ENCODE results near the gene LPCAT1.
"Not testable (repeated sequence)": the region's sequence is repeated elsewhere in the genome, so short reads cannot be mapped to it uniquely, and the experiment has no call there.

Gene LPCAT1

DNA sequence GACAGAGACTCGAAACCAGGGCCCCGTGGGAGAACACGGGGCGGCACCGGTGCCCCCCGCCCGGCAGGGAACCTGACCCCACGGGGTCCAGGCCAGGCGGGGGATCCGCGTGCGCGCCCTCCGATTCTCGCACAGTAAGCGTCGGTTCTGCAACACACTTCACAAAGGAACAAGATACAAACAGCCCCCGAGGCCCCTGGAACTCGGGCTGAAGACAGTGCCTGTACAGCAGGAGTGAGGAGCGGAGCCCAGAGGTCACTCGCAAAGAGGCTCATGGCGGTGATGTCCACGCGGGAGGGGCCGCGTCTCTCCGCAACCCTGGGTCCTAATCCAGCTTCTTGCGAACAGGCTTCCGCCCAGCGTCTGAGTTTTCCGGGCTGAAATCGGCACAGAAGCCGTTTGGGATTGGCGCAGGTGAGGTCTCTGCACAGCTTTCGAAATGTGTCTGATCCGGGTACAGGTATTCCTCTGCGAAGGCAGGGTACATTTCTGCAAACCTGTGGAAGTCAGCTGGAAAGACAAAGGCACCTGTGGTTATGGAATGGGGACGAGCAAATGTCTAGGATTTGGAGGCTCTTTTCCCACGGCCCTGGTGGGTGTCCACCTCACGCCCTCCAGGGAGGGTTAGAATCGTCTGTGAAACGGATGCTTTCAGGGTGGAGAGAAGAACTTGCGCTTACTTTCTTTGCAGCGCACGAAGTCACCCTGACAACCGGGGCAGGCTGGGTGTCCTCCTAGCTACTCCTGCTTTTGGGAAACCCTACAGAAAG lies 60.2 kb downstream of the LPCAT1 start:
- no peak for DNase-seq

DNA sequence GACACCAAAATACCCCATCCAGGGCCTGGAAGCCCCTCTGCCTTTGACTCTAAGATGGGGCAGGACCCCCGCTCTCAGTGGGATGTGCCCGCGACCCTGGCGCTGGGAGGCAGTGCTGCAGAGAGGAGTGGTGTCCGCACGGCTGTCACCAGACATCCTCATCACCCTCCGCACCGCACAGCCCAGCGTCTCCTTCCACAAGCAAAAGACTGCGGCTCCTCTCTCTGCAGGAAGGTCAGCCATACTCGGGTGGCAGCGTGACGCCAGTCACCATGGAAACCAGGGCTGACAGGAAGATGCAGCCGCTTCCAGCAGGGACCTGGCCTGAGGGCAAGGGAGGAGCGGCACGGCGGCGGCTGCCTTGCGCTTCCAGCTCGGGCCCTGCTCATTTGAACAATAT lies 61.4 kb downstream of the LPCAT1 start:
- no peak for DNase-seq

DNA sequence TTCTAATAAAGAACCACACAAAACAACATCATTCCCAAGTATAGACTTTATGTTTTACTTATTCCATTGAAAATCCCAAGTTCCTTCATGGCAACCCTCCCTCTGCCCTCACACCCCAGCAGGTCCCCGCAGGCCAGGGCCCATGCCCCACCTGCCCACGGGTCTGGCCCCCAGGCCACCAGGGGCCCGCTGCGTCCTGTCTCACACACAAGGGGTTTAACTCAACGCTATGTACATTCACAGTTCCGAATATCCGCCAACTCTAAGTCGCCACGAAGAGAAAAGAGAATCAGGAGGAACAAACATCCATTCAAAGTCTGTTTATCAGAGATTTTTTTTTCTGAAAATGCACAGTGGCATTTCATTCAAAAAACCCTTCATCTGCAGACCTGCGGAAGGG lies 62.4 kb downstream of the LPCAT1 start:
- no peak for DNase-seq

DNA sequence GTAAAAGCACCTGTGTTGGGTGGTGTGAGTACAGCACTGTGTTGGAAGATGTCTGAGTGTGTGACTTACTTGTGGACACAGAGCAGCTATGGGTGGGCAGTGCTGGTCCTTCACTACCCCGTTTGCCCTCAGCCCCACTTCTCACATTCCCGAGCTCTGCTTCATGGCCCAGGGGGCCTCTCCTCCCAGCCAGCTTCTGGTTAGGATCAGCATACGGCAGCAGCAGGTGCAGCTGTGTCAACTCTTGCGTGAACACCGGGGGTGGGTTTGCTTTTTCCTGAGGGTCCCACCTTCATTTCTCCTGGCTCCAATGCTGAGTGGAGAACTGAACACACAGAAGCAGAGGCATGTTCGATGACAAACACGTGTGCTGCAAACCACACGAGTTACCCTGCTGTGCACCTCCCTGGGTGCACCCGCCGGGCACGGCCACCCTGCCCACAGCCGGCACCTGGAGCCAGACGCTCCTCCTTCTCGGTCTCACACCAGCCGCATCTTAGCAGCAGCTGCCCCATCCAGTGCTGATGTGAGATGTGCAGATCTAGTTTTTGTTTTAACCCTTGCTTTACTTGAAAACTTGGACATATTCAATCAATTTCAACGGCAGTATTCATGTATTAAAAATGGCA lies 63.6 kb downstream of the LPCAT1 start:
- DNase-seq: no peak

DNA sequence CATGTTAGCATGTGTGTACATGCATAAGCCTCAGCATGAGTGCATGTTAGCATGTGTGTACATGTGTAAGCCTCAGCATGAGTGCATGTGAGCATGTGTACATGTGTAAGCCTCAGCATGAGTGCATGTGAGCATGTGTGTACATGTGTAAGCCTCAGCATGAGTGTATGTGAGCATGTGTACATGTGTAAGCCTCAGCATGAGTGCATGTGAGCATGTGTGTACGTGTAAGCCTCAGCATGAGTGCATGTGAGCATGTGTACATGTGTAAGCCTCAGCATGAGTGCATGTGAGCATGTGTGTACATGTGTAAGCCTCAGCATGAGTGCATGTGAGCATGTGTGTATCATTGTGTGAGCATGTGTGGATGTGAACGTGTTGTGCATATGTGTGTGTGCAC lies 64.3 kb downstream of the LPCAT1 start:
- DNase-seq: not testable (repeated sequence)

DNA sequence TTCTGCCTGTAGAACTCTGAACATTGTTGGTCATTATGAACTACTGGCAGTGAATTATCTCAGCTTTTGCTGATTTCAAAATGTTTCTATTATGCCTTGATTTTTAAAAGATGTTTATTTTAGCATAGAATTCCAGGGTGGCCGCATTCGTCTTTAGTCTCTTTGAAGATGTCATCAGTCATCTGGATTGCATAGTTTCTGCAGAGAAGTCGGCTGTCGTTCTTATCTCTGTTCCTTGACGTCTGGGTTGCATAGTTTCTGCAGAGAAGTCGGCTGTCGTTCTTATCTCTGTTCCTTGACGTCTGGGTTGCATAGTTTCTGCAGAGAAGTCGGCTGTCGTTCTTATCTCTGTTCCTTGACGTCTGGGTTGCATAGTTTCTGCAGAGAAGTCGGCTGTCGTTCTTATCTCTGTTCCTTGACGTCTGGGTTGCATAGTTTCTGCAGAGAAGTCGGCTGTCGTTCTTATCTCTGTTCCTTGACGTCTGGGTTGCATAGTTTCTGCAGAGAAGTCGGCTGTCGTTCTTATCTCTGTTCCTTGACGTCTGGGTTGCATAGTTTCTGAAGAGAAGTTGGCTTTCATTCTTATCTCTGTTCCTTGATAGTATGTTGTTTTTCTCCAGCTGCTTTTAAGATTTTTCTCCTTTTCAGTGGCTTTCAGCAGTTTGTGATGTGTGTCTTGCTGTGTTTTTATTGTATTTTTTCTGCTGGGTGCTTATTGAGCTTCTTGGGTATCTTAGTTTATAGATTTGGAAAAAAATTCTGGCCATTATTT lies 67.5 kb downstream of the LPCAT1 start:
- not testable (repeated sequence) for DNase-seq

DNA sequence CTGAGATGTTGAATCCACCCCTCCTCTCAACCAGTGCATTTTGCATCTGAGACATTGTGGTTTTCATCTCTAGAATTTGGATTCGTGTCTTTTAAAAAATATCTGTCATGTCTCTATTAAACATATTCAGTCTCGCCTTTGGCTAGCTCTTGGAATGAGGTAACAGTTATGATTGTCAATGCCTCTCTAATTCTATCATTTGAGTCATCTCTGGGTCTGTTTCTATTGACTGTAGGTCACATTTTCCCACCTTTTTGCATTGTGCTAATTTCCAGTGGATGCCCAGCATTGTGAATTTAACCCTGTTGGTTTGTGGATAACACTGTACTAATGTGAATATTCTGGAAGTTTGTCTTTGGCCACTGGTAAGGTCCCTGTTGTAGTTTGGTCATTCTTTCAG lies 70.1 kb downstream of the LPCAT1 start:
- DNase-seq: no peak

DNA sequence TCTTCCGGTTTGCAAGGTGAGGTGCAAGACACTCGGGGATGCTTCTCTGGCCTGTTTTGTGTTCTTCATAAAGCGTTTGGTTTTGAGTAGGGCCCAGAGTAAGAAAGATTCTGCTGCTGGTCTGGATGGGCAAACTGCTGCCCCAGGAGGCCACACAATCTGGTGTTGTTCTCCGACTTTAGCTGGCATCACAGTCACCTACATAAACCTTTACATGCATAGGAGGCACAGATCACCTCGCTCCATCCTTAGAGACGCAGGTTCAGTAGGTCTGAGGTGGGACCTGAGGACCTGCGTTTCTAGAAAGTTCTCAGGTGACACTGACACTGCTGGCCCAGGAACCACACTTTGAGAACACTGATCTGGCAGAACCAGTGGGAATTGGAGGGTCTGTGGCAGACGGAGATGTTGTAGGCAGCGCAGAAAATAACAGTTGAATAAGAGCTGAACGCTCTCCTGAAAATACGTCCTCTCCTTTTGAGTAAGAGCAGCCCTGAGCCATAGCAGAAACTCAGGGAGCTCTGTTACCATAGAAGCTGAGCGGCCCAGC lies 74.6 kb downstream of the LPCAT1 start:
- DNase-seq: no peak

DNA sequence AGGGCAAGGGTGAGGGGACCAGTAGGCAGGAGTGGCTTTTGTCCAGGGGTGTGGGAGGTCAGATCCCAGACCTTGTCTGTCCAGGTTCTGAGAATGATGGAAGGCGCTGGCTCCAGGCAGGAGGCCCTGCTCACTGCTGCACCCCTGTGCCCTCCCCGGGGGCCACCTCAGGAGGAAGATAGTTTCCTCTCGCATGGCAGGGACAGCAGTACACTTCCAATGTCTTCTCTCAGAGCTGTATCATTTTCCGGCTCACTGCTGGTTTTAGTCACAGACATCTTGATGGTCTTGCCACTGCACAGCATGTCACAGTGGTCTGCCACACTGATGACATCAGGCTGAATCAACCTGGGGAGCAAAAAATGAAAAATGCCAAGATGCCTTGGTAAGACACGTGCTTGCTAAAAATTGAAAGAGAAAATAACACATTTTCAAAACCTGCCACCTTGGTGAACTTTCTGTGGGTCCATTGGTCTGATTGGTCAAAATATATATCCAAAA lies 75.2 kb downstream of the LPCAT1 start:
- no peak for DNase-seq

DNA sequence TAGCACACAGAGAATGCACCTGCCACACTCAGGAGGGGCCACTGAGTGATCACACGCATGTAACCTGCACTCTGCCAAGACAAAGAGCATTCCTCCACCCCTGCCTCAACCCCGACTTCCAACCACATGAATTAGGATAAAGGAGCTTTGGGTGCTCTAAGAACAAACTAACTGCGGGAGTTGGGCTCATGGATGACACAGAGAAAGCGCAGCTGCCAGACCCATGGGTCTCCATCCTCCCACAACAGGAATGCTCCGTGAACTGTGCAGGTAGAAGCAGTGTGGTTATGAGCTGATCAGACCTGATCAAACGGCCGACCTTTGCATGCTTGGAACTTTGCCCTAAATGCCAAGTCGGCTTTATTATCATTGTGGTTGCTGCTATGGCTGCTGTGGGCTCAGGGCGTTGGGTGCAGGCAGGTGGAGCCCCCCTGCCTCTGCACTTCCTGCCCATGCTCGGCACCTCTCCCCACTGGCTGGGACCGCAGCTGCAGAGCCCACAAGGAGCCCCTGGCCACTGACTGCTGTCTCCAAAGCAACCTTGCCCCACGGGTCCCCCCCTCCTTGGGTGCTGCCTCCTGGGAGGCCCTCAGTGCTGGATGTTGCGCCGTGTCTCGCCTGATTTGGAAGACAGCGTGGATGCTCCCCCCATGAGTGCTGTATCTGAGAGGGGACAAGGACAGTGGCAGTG lies 75.9 kb downstream of the LPCAT1 start:
- DNase-seq: no peak

DNA sequence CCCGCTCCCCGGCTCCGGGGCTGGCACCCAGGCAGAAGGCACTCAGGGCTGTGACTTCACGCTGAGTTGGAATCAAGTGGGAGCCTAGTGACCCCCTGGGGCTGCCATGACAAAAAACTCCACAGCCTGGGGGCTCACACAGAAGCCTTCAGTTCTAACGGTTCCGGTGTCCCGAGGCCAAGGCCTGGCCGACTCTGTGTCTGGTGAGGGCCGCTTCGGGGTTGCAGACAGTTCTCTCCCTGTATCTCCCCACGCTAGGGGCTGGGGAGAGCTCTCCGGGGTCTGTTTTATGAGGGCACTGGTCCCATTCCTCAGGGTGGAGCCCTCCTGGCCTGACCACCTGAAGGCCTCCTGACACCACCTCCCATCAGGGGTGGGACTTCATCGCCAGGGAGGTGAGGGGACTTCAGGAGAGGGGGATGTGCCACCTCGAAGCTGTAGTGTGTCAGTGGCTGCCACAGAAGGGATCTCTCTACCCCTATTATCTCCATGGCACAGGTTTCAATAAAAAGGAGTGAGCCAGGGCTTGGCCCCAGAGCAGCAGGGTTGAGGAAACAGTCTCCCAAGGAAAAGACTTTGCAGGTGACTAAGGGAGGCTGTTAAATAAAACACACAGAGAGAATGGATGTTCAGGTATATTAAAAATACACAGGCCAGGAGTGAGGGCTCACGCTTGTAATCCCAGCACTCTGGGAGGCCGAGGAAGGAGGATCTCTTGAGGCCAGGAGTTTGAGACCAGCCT lies 77.0 kb downstream of the LPCAT1 start:
- DNase-seq: no peak

DNA sequence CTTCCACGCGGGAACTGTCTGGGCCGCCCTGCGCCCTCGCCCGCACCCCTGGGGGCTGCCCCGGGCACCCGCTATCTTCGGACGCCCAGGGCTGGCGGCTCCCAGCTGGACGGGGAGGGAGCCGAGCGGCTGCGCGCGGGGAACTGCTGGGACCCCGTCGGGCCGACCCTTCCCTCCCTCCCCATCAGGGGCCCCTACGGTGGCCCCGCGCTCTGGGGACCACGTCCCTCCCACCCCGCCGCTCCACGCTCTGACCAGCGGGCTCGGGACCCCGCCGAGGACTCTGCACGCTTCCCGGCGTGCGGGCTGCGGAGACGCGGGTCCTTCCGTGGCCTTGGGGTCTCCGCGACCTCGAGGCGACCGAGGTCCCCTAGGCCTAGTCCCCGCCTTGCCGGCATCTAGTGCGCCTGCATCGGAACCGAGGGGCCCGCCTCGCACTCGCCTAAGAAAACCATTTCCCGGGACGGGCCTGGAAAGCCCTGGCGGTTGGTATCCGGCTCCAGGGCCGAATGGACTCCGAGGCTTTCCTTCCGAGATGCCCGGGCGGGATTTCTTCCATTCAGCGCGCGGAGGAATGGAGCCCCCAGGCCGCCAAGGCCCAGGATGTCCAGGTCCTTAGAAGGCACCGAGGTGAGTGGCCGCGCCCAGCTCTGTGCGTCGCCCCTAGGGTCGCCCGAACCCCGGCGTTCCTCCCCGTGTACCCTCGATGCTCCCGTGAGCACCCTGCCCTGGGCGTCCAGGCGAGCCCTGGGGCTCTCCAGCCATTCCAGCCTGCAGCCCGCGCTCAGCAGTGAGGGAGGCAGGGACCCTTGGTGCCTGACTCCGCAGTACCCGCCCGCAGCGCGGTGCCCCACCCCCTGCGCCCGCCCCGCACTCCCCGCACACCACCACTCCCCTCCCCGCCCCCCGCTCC lies 77.8 kb downstream of the LPCAT1 start:
- DNase-seq: no peak

DNA sequence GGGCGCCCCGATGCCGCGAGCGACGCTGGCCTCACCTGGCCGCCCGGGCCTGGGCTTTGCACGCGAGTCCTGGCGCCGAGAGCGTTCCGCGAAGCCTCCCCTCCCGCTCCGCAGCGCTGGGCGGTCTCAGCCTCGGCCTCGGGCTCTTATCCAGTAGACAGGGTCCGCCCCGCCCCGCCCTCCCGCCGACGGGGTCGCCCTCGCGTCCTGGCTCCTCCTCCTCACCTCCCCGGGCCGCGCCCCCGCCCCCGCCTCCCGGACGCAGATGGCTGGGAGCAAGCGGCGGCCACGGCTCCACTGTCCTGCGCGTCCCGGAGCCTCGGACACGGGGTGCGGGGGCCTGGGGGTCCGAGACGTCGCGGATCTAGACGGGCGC lies 78.5 kb downstream of the LPCAT1 start, which contains the start of gene SLC6A3:
Gene SLC6A3, minus strand, starts transcription at position 128 of the 376 bp plus-strand sequence. CDS start 2,243 bp downstream, outside the sequence.
- DNase-seq: no peak

DNA sequence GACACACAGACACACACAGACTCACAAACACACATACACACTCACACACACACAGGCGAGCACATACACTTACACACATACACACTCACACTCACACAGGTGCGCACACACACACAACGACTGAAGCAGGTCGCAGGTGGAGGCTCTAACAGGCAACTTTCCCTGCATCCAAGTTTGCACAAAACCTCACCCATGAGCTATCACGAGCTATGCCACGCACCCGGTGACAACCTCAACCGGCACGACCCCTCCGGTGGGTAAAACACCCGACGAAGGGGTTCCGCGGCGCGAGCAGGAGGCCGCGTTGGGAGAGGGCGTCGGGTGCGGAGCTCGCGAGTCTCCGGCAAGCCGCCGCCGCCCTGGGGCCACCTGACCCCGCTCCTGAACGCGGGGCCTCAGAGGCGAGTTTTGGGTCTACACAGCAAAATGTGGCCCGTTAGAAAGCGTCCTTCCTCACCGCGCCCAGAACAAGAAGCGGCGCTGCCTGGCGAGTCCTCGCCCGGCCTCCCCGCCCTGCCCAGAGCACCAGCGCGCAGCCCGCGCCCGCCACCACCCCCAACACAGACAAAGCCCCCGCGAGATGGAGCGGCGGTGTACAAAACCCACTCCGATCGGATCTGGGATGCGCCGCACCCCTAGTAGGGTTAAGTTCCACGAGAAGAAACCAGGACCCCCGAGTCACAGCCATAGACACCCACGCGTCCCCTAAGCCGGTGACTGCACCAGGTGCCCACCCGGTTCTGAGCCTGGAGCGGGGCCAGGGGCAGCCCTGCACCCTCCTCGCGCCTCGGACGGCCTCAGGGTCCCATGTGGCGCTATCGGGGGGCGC lies 79.2 kb downstream of the LPCAT1 start:
- DNase-seq: no peak

DNA sequence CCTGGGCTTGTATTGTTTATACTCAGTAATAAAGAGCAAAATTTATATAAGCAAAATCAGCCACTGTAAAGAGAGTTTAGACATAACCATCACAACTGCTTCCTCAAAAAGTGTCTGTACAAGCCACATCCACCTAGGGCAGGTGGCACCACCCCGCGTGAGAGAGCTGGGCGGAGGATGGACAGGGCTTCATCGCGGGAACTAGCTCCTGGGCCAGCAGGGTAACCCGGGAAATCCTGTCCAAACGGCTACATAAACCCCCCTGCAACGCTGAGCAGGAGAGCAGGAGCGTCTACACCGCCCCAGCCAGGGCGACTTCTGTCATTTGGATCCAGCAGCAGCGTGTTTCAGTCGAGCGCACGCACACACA lies 79.8 kb downstream of the LPCAT1 start:
- no peak for DNase-seq

DNA sequence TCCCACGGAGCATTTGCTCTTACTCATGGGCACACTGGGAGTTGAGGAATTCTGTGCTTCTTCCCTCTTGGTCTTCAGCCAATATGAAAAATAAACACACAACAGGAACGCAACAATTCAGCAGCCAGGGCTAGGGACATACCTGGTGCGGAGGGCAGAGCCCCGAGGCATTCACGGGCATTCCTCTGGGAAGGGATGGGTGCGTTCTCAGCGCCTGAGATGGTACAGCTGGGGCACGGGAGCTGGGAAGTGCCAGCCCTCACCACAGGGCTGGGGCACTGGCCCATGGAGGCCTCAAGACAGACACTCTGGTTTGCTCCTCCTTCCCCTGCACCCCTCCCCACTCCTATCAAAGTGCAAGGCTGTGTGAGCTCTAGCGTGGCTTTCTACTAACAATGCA lies 80.6 kb downstream of the LPCAT1 start:
- DNase-seq: no peak

DNA sequence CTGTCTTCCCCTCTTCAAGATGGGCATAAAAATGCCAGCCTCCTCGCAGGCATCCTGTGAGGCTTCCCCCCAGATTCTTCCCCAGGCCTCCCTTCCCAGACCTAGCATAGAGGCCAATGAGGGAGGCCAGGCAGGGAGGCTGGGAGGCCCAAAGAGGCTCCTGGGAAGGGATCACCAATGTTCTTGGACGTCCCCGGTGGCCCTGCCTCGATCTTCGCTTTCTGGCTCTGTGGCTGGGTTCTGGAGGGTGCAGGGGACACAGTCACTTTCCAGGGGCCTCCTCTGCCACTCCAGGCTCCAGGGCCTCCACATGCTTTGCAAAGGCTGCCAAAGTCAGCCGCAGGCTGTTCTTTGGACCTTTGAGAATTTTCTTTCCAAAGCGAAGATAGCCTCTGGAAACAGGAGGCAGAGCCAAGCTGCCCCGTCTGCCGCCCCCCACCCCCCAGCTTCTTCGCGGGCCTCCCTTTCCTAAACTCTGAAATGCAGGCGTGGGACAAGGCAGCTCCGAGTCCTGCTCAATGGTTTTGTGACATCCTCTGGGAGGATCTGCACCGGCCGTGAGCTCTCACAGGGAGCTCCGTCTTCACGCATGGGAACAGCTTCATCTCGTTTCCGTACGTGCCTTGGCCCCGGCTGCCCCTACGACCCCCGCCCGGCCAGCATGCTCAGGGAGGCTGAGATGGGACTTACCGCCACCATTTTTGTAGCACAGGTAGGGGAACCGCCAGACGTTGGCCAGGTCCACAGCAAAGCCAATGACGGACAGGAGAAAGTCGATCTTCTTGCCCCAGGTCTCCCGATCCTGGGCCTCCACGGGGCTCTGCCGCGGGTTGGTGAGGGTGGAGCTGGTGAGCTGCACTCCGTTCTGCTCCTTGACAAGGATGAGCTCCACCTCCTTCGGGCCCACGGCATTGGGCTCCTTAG lies 81.3 kb downstream of the LPCAT1 start:
- DNase-seq: no peak

DNA sequence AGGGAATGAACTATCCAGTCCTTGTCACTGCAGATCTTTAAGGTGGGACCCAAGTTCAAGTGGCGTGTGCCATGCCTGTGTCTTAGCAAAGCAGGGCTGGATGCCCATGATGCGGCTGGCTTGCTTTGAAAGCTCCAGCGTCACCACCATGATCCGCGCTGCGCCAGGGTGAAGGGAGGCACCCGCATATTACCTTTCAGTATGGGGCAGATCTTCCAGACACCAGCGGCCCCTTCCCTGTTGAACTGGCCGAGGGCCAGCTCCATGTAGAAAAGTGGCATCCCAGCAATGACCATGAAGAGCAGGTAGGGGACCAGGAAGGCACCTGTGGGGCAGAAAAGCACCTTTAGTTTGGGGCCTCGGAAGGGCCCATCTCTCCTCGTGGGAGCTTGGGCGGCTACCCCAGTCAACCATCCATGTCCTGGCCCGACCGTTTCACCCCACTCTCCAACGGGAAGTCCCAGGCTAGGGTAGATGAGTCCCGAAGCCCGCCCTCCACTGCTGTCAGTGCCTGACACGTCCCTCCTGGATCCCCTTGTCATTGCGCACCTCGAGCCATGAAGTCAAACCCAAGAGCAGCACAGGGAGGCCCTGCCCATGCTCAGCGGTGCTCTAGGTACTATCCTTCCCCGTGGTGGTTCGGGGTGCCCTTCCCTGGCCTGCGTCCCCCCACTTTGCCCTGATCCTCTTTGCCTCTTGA lies 82.4 kb downstream of the LPCAT1 start:
- DNase-seq: no peak

Data from fibroblast of upper back skin (primary cell).